A172 (cell line): Measurements from ENCODE around the gene ETS1. TPM values are rescaled to one million over a fixed set of nuclear protein-coding genes. Genes with fewer than 3 reads are reported as not detected.

Source experiments
- DNase-seq: peaks from one replicate; pipeline ENCODE4 v3.0.0-alpha.2; 2015; ENCODE audit warnings: low spot score
- total RNA-seq: library from RNA; depleted of rRNA; stranded (reverse); fragments of >200 nt; shearing (Covaris generic); gene quantifications from 2 replicates; pipeline ENCODE4 v1.2.3, GENCODE V29; 2014

The ETS1 gene
- total RNA-seq, 1 experiment from 2014 or later: 39.4 TPM

GRCh38 chr11:128540469-128540868 lies 46.9 kb downstream of the ETS1 start:
- DNase-seq: no peak

GRCh38 chr11:128536506-128536905 lies 50.9 kb downstream of the ETS1 start:
- DNase-seq: no peak

- no peak for DNase-seq
Measured at GRCh38 chr11:128535468-128536457, 51.6 kb downstream of the ETS1 start.

GRCh38 chr11:128533472-128533871 lies 53.9 kb downstream of the ETS1 start:
- no peak for DNase-seq

GRCh38 chr11:128532572-128533091 lies 54.7 kb downstream of the ETS1 start:
- DNase-seq: no peak

- DNase-seq: no peak
Measured at GRCh38 chr11:128532016-128532571, 55.3 kb downstream of the ETS1 start.

- no peak for DNase-seq
Measured at GRCh38 chr11:128531588-128531987, 55.8 kb downstream of the ETS1 start.

GRCh38 chr11:128530118-128531074 lies 57.0 kb downstream of the ETS1 start:
- peak; percentile 73 for DNase-seq

- DNase-seq: no peak
Measured at GRCh38 chr11:128528294-128528693, 59.1 kb downstream of the ETS1 start.

- no peak for DNase-seq
Measured at GRCh38 chr11:128527046-128527445, 60.3 kb downstream of the ETS1 start.

GRCh38 chr11:128525411-128526243 lies 61.7 kb downstream of the ETS1 start:
- DNase-seq: peak; percentile 59

- no peak for DNase-seq
Measured at GRCh38 chr11:128524172-128524571, 63.2 kb downstream of the ETS1 start.

- DNase-seq: no peak
Measured at GRCh38 chr11:128523641-128524040, 63.7 kb downstream of the ETS1 start.

- no peak for DNase-seq
Measured at GRCh38 chr11:128522943-128523518, 64.3 kb downstream of the ETS1 start.

GRCh38 chr11:128522055-128522942 lies 65.1 kb downstream of the ETS1 start:
- peak; percentile 90 for DNase-seq

GRCh38 chr11:128521682-128522054 lies 65.7 kb downstream of the ETS1 start:
- no peak for DNase-seq

- no peak for DNase-seq
Measured at GRCh38 chr11:128520888-128521681, 66.3 kb downstream of the ETS1 start.

- DNase-seq: no peak
Measured at GRCh38 chr11:128520206-128520887, 67.0 kb downstream of the ETS1 start.
